IMR-90 (cell line): ENCODE results near the gene TNK1.

Source experiments
- CTCF ChIP-seq: conservative IDR thresholded peaks from 2 replicates; pipeline ENCODE4 v1.5.1; 2012; ENCODE audit warnings: mild to moderate bottlenecking, low read depth, low read length, improper control_type of control experiment
- ELK1 ChIP-seq: fragments of 150-350 bp; IDR thresholded peaks from 2 replicates; pipeline ENCODE4 v1.6.1; 2016; ENCODE audit warnings: low read depth, mild to moderate bottlenecking, low read length, moderate library complexity, borderline replicate concordance
- FOS ChIP-seq: fragments of 150-350 bp; IDR thresholded peaks from 2 replicates; pipeline ENCODE4 v1.6.1; 2016; ENCODE audit warnings: low read depth, low read length
- MXI1 ChIP-seq: IDR thresholded peaks from 2 replicates; pipeline ENCODE4 v1.6.1; 2012; ENCODE audit warnings: low read depth, mild to moderate bottlenecking, low read length, moderate library complexity, borderline replicate concordance
- POLR2A ChIP-seq: IDR thresholded peaks from 2 replicates; pipeline ENCODE4 v1.6.1; 2012; ENCODE audit warnings: mild to moderate bottlenecking, low read depth, low read length
- RAD21 ChIP-seq: IDR thresholded peaks from 2 replicates; pipeline ENCODE4 v1.6.1; 2012; ENCODE audit warnings: low read length, improper control_type of control experiment

- TF ChIP-seq MXI1 (no peak), CTCF (no peak), POLR2A (no peak), RAD21 (no peak), FOS (no peak), ELK1 (no peak)
These were observed 46.1 kb downstream of the TNK1 start for GRCh38 chr17:7426896-7427489.
